ENCODE data around the gene HCRTR1.

Gene HCRTR1

GRCh38 chr1:31574749-31575368, 42.6 kb upstream of the HCRTR1 start:
- Histone ChIP-seq H3K27me3 (ENCODE audit: control insufficient read depth in 1 of 2, insufficient read depth in 2 of 2, low read length in 2 of 2) (no peaks in the 10 kb centered on the region), H3K9ac (ENCODE audit: low read length in 2 of 2) (no peak overlapping the region), H3K4me3 (ENCODE audit: low read length in 2 of 2) (no peak overlapping the region), H3K36me3 (ENCODE audit: control insufficient read depth in 2 of 2, insufficient read depth in 2 of 2, low read length in 2 of 2) (peaks cover 0 to 2% of the 10 kb centered on the region in 2 donors), H3K9me3 (ENCODE audit: control insufficient read depth in 2 of 2, low read length in 2 of 2) (no peaks in the 10 kb centered on the region), H3K4me1 (ENCODE audit: control insufficient read depth, insufficient read depth, low read length) (peaks cover 49% of the 10 kb centered on the region), H3K27ac (ENCODE audit: low read length) (peak overlapping the region; percentile 96)

- H3K27ac ChIP-seq (ENCODE audit: low read length) = peak overlapping the region; percentile 96
- no peaks in the 10 kb centered on the region for H3K27me3 ChIP-seq (ENCODE audit: control insufficient read depth in 1 of 2, insufficient read depth in 2 of 2, low read length in 2 of 2)
- peak overlapping the region; percentile 75 to 93 for H3K4me3 ChIP-seq (ENCODE audit: low read length in 2 of 2)
- no peaks in the 10 kb centered on the region for H3K9me3 ChIP-seq (ENCODE audit: control insufficient read depth in 2 of 2, low read length in 2 of 2)
- peaks cover 0 to 2% of the 10 kb centered on the region in 2 donors for H3K36me3 ChIP-seq (ENCODE audit: control insufficient read depth in 2 of 2, insufficient read depth in 2 of 2, low read length in 2 of 2)
- H3K4me1 ChIP-seq (ENCODE audit: control insufficient read depth, insufficient read depth, low read length) = peaks cover 56% of the 10 kb centered on the region
- H3K9ac ChIP-seq (ENCODE audit: low read length in 2 of 2) = peak overlapping the region; percentile 99
Observed at GRCh38 chr1:31575369-31576140, 41.9 kb upstream of the HCRTR1 start.

GRCh38 chr1:31576201-31576669, 41.3 kb upstream of the HCRTR1 start, which contains the start of gene TINAGL1:
TINAGL1 (plus strand) TSS chr1:31576515; CDS start chr1:31577149, 634 bp downstream.
- H3K4me3 ChIP-seq (ENCODE audit: low read length in 2 of 2) = peak within 1 kb of the TSS; percentile 75 to 93
- H3K27ac ChIP-seq (ENCODE audit: low read length) = peak within 1 kb of the TSS; percentile 96
- peaks cover 0 to 2% of the 10 kb centered on the region in 2 donors for H3K36me3 ChIP-seq (ENCODE audit: control insufficient read depth in 2 of 2, insufficient read depth in 2 of 2, low read length in 2 of 2)
- H3K4me1 ChIP-seq (ENCODE audit: control insufficient read depth, insufficient read depth, low read length) = peaks cover 62% of the 10 kb centered on the region
- H3K9me3 ChIP-seq (ENCODE audit: control insufficient read depth in 2 of 2, low read length in 2 of 2) = no peaks in the 10 kb centered on the region
- H3K27me3 ChIP-seq (ENCODE audit: control insufficient read depth in 1 of 2, insufficient read depth in 2 of 2, low read length in 2 of 2) = no peaks in the 10 kb centered on the region
- peak within 1 kb of the TSS; percentile 99 for H3K9ac ChIP-seq (ENCODE audit: low read length in 2 of 2)

GRCh38 chr1:31576743-31577455, 40.6 kb upstream of the HCRTR1 start:
- peak overlapping the region; percentile 99 for H3K9ac ChIP-seq (ENCODE audit: low read length in 2 of 2)
- H3K36me3 ChIP-seq (ENCODE audit: control insufficient read depth in 2 of 2, insufficient read depth in 2 of 2, low read length in 2 of 2) = peaks cover 0 to 2% of the 10 kb centered on the region in 2 donors
- H3K4me1 ChIP-seq (ENCODE audit: control insufficient read depth, insufficient read depth, low read length) = peaks cover 69% of the 10 kb centered on the region
- no peaks in the 10 kb centered on the region for H3K27me3 ChIP-seq (ENCODE audit: control insufficient read depth in 1 of 2, insufficient read depth in 2 of 2, low read length in 2 of 2)
- H3K27ac ChIP-seq (ENCODE audit: low read length) = peak overlapping the region; percentile 96
- peak overlapping the region; percentile 75 to 93 for H3K4me3 ChIP-seq (ENCODE audit: low read length in 2 of 2)
- H3K9me3 ChIP-seq (ENCODE audit: control insufficient read depth in 2 of 2, low read length in 2 of 2) = no peaks in the 10 kb centered on the region

- Histone ChIP-seq H3K4me3 (ENCODE audit: low read length in 2 of 2) (peak overlapping the region; percentile 75 to 93), H3K9me3 (ENCODE audit: control insufficient read depth in 2 of 2, low read length in 2 of 2) (no peaks in the 10 kb centered on the region), H3K4me1 (ENCODE audit: control insufficient read depth, insufficient read depth, low read length) (peaks cover 77% of the 10 kb centered on the region), H3K27me3 (ENCODE audit: control insufficient read depth in 1 of 2, insufficient read depth in 2 of 2, low read length in 2 of 2) (no peaks in the 10 kb centered on the region), H3K27ac (ENCODE audit: low read length) (peak overlapping the region; percentile 96), H3K36me3 (ENCODE audit: control insufficient read depth in 2 of 2, insufficient read depth in 2 of 2, low read length in 2 of 2) (peaks cover 0 to 2% of the 10 kb centered on the region in 2 donors), H3K9ac (ENCODE audit: low read length in 2 of 2) (peak overlapping the region; percentile 99)
Observed at GRCh38 chr1:31577515-31578192, 39.8 kb upstream of the HCRTR1 start.

GRCh38 chr1:31579374-31579773, 38.1 kb upstream of the HCRTR1 start:
- no peaks in the 10 kb centered on the region for H3K27me3 ChIP-seq (ENCODE audit: control insufficient read depth in 1 of 2, insufficient read depth in 2 of 2, low read length in 2 of 2)
- peaks cover 8 to 10% of the 10 kb centered on the region in 2 donors for H3K36me3 ChIP-seq (ENCODE audit: control insufficient read depth in 2 of 2, insufficient read depth in 2 of 2, low read length in 2 of 2)
- peaks cover 78% of the 10 kb centered on the region for H3K4me1 ChIP-seq (ENCODE audit: control insufficient read depth, insufficient read depth, low read length)
- H3K9ac ChIP-seq (ENCODE audit: low read length in 2 of 2) = peak overlapping the region; percentile 73 to 84
- H3K9me3 ChIP-seq (ENCODE audit: control insufficient read depth in 2 of 2, low read length in 2 of 2) = no peaks in the 10 kb centered on the region
- H3K27ac ChIP-seq (ENCODE audit: low read length) = peak overlapping the region; percentile 99
- peak overlapping the region; percentile 49 to 69 for H3K4me3 ChIP-seq (ENCODE audit: low read length in 2 of 2)

- Histone ChIP-seq H3K27ac (ENCODE audit: low read length) (peak overlapping the region; percentile 99), H3K9me3 (ENCODE audit: control insufficient read depth in 2 of 2, low read length in 2 of 2) (no peaks in the 10 kb centered on the region), H3K4me1 (ENCODE audit: control insufficient read depth, insufficient read depth, low read length) (peaks cover 83% of the 10 kb centered on the region), H3K9ac (ENCODE audit: low read length in 2 of 2) (peak overlapping the region; percentile 73 to 92), H3K4me3 (ENCODE audit: low read length in 2 of 2) (peak overlapping the region; percentile 49 to 69), H3K27me3 (ENCODE audit: control insufficient read depth in 1 of 2, insufficient read depth in 2 of 2, low read length in 2 of 2) (no peaks in the 10 kb centered on the region), H3K36me3 (ENCODE audit: control insufficient read depth in 2 of 2, insufficient read depth in 2 of 2, low read length in 2 of 2) (peaks cover 14 to 18% of the 10 kb centered on the region in 2 donors)
Observed at GRCh38 chr1:31580513-31580870, 37.0 kb upstream of the HCRTR1 start.

GRCh38 chr1:31580891-31581603, 36.4 kb upstream of the HCRTR1 start:
- Histone ChIP-seq H3K27ac (ENCODE audit: low read length) (peak overlapping the region; percentile 99), H3K4me1 (ENCODE audit: control insufficient read depth, insufficient read depth, low read length) (peaks cover 81% of the 10 kb centered on the region), H3K27me3 (ENCODE audit: control insufficient read depth in 1 of 2, insufficient read depth in 2 of 2, low read length in 2 of 2) (no peaks in the 10 kb centered on the region), H3K9me3 (ENCODE audit: control insufficient read depth in 2 of 2, low read length in 2 of 2) (no peaks in the 10 kb centered on the region), H3K4me3 (ENCODE audit: low read length in 2 of 2) (peak overlapping the region; percentile 40 to 69), H3K36me3 (ENCODE audit: control insufficient read depth in 2 of 2, insufficient read depth in 2 of 2, low read length in 2 of 2) (peaks cover 17 to 23% of the 10 kb centered on the region in 2 donors), H3K9ac (ENCODE audit: low read length in 2 of 2) (peak overlapping the region; percentile 73 to 92)

- Histone ChIP-seq H3K27me3 (ENCODE audit: control insufficient read depth in 1 of 2, insufficient read depth in 2 of 2, low read length in 2 of 2) (no peaks in the 10 kb centered on the region), H3K36me3 (ENCODE audit: control insufficient read depth in 2 of 2, insufficient read depth in 2 of 2, low read length in 2 of 2) (peaks cover 21 to 24% of the 10 kb centered on the region in 2 donors), H3K27ac (ENCODE audit: low read length) (peak overlapping the region; percentile 99), H3K9ac (ENCODE audit: low read length in 2 of 2) (peak overlapping the region; percentile 73 to 92), H3K4me1 (ENCODE audit: control insufficient read depth, insufficient read depth, low read length) (peaks cover 88% of the 10 kb centered on the region), H3K4me3 (ENCODE audit: low read length in 2 of 2) (peak overlapping the region in 1 of 2 donors; percentile 69), H3K9me3 (ENCODE audit: control insufficient read depth in 2 of 2, low read length in 2 of 2) (no peaks in the 10 kb centered on the region)
Observed at GRCh38 chr1:31581821-31582810, 35.4 kb upstream of the HCRTR1 start.

Data from stomach smooth muscle (tissue), 2 donors.